ENCODE results near the gene YWHAQ.
"Not testable (repeated sequence)": the region's sequence is repeated elsewhere in the genome, so short reads cannot be mapped to it uniquely, and the experiment has no call there.

Gene YWHAQ

GRCh38 chr2:9586465-9586864 is 44.3 kb downstream of the YWHAQ start:
- DNase-seq = no peak

DNA sequence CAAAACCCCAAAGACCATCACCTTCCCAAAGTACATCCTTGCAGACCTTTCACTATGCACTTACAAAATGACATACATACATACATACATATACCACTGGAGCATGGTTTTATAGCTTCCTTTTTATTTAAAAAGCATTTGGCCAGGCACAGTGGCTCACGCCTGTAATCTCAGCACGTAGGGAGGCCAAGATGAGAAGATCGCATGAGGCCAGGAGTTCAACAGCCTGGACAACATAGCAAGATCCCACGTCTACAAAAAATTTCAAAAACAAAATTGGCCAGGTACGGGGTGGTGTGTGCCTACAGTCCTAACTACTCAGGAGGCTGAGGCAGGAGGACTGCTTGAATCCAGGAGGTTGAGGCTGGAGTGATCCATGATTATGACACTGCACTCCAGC is 45.3 kb downstream of the YWHAQ start:
- DNase-seq = no peak

GRCh38 chr2:9584902-9585301 is 45.9 kb downstream of the YWHAQ start:
- DNase-seq = not testable (repeated sequence)

GRCh38 chr2:9582624-9583023 is 48.2 kb downstream of the YWHAQ start:
- DNase-seq = no peak

DNA sequence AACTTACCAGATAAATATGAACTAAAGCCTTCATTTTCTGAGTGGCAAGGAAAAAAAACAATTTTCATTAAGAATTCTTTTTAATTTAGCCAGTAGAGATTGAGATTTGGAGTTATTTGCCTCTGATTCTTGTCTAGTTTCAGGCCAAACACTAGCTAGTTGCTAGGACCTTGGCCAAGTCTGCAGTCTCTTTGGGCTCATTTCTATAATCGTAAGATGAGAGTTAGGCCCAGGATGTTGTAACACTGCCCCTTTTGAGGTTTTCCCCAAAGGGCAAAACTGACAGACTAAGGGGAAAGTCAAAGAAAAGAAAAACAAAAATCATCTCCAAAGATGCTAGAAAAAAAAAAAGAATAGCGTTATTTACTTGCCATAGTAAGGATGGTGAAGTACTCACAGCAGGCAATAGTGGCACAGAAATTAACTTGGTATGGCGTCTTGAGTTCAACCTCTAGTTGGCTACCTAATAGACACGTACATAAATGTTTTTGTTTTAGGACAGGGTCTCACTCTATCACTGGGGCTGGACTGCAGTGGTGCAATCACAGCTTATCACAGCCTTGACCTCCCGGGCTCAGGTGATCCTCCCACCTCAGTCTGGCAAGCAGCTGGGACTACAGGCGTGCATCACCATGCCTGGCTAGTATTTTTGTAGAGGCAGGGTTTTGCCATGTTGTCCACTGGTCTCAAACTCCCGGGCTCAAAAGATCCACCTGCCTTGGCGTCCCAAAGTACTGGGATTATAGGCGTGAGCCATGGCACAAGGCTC is 52.1 kb downstream of the YWHAQ start:
- DNase-seq = no peak

DNA sequence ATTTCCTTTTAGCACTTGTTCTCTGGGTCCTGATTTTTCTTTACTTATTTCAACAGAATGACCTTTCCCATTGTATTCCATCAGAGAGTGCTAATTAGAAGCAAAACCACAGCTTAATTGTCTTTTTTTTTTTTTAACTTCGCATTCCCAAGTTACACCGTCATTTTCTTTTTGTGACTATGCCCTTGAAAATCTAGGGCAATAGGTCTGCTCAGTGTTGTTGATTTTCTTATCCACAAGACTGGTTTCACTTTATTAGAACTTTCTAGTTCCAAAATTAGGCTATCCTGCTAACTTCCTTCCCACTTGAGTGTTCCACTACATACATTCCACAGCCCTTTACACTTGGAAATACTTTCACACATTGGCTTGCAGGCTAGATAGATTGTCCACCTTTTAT is 56.5 kb downstream of the YWHAQ start:
- no peak for DNase-seq

DNA sequence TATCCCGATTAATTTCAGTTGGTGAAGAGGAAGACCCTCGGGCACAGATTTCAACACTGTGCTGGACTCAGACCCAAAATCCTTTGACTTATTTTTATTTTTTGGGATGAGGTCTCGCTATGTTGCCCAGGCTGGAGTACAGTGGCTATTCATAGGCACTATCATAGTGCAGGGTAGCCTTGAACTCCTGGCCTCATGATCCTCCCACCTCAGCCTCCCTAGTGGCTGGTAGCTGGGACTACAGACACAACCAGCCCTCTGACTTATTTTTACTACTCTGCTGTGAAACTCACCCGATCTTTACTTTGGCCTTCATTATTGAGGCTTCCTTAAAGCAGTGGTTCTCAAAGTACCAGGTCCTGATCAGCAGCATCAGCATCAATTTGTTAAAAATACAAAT is 57.0 kb downstream of the YWHAQ start:
- no peak for DNase-seq

DNA sequence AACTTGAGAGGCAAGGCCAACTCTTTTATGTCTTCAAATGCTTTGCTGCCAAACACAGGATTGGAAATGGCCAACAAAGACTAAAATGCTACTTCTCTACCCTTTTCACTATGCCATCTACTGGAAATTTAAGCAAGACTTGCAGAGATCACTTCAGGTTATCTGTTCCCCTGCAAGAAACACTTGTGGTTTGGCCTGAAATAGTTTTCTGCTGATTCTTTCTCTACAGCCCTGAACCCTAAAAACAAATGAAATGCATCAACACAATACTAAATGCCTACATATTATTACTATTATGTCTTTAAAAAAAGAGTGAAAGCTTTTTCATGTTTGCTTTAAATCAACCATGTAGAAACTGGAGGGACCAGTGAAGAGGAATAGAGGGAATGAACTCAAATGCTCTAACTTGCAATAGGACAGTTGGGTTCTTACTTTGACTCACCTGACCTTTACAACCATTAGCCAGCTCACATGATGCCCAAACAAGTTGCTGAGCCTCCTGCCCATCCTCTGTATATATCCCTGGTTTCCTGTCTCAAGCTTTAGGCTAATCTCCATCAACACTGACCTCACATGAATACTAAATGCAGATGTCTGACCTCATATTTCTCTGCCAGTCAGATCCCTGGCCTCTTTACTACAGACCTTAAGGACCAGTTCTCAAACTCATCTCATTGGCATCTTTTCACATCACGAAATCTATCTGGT is 57.6 kb downstream of the YWHAQ start:
- DNase-seq = peak; percentile 7 to 18

- peak in 1 of 2 experiments; percentile 12 for DNase-seq
These were observed 60.4 kb downstream of the YWHAQ start for GRCh38 chr2:9570182-9571060.

DNA sequence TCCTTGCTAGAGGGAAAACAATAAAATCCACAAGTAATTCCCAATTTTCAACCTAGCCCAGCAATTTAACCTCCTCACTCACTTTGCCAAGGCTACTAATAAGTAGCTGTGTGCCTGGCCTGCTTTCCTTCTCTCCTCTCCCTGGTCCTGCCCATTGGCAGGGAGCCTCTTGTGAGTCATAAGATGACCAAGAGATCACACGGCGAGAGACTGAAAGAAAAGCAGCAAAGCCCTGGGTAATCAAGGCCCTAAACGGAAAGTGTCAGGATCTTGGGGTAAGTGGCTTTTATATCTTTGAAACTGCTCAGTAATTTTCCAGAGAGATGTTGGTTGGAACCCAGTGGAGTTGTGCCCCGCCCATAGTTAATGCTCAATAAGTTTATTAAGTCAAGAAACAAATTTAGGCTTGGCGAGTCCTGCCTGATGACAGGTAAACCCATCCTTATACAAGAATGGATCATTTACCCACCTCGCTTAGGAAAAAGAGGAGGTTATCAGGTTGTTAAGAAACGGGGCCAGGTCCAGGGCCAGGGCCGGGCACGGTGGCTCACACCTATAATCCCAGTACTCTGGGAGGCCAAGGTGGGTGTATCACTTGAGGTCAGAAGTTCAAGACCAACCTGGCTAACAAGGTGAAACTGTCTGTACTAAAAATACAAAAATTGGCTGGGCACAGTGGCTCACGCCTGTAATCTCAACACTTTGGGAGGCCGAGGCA is 65.2 kb downstream of the YWHAQ start:
- no peak for DNase-seq

GRCh38 chr2:9560628-9561027 is 70.2 kb downstream of the YWHAQ start:
- no peak for DNase-seq

GRCh38 chr2:9558948-9559381 is 71.8 kb downstream of the YWHAQ start:
- no peak for DNase-seq

DNA sequence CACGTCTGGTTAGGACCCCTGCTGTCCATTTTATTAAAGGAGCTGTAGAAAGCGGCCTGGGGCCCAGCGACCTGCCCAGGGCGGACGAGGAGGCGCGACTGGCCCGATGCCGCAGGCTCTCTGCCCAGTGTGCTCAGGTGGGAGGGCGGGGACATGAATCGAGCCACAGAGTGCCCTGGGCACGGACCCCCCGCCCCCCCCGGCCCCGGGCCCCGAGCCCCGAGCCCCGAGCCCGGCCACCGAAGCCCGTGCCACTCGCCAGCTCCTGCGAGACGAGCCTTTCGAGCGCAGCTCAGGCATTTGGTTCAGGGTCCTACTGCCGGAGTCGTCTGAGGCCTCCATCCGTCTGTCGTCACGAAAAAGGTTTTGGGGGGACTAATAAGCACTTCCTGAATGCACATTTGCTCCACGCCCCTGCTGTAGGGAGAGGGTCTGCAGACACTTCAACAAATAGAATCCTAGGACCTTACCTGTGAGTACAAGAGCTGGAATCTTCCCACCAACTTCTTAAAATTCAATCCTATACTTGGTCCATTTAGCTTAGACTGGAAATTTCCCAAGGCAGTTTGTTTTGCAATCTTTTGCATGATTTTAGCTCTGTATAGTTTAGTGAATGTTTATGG is 74.6 kb downstream of the YWHAQ start:
- peak; percentile 32 to 62 for DNase-seq

DNA sequence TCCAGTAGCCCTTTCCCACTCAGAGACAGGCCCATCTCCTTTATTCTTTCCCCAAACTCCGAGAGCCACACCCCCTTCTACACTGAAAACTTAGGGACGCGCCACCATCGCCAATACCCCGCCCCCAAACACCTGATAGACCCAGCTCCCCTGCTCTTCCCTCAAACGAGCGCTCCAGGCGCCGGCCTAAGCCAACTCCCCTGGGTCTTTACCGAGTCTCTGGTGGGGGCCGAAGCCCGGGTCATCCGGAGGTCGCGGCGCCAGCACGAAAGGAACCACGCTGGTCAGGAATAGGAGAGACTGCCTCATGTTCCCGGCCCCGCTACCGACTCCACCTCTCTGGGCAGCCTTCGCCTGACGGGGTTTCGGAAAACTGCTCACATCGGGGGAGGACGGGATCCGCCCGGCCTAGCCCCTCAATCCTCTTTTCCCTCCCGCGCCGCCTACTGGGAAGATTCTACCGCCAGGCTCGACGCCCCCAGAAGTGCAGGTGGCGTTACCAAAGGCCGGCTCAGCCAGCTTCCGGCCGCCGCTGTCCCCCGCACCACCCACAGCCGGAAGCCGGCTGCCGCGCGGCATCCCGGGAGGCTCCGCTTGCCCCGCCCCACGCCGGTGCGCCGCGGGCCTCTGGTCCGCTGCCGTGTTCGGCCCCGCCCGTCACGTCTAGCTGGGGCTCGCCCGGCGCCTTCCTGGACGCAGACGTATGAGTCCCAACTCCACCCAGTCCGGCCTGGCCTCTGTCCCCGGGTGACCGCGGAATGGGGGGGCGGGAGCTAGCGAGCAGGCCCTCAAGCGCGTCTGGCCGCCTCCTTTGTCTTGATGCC is 75.3 kb downstream of the YWHAQ start, which contains the start of gene ADAM17:
Gene ADAM17, minus strand, starts transcription at position 534 of the 824 bp plus-strand sequence. Its CDS starts 225 bp downstream, at position 309.
- DNase-seq = peak; percentile 83 to 88

DNA sequence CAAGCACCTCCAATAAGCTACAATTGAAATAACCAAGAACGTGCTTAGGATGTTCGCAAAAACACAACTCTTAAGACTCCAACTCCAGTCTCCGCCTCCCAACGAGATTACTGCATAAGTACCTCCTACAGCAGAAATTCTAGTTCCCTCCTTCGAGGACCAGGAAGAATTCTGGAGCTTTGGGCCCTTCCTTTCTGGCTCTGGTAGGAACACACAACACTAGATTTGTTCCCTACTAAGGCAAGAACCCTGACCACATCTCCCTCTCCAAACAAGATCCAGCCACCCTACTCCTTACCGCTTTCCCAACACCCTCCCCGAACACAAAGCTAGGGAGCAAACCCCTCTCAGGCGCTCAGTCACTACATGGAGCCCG is 75.9 kb downstream of the YWHAQ start:
- peak; percentile 72 to 78 for DNase-seq

GRCh38 chr2:9552219-9553178 is 78.3 kb downstream of the YWHAQ start:
- DNase-seq = peak; percentile 62 to 70

- DNase-seq = not testable (repeated sequence)
These were observed 79.9 kb downstream of the YWHAQ start for GRCh38 chr2:9550859-9551391.

DNA sequence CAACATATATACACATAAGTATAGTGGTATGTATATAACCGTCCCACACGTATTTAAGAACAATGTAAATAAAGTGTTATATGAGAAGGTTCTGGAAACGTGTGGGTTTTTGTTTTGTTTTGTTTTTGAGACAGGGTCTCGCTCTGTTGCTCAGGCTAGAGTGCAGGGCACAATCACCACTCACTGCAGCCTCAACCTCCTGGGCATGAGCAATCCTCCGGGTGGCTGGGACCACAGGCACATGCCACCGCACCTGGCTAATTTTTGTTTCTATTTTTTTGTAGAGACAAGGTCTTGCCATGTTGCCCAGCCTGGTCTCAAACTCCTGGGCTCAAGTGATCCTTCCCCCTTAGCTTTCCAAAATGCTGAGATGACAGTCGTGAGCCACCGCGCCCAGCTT is 81.4 kb downstream of the YWHAQ start:
- no peak for DNase-seq

GRCh38 chr2:9548506-9548905 is 82.3 kb downstream of the YWHAQ start:
- no peak for DNase-seq
